GM12892 (cell line): ENCODE results near the gene PARD3.
A peak's percentile ranks its signal among the peaks of the same experiment; 100 is the strongest.
"Not testable (repeated sequence)": the region's sequence is repeated elsewhere in the genome, so short reads cannot be mapped to it uniquely, and the experiment has no call there.

Experiments
- DNase-seq: peaks from one replicate; pipeline ENCODE4 v3.0.0; 2011; ENCODE audit not compliant: insufficient read length
- FAIRE-seq: peaks from 2 replicates; lab custom pipeline; 2011; peaks lifted over from hg19 to GRCh38; lab: Jason Lieb, UNC
- POLR2A ChIP-seq: IDR thresholded peaks from 2 replicates; pipeline ENCODE4 v1.6.1; 2011; ENCODE audit warnings: low read depth, low read length, control low read depth
- POLR2AphosphoS5 ChIP-seq: IDR thresholded peaks from 2 replicates; pipeline ENCODE4 v1.6.1; 2011; ENCODE audit warnings: low read depth, low read length, control low read depth
- TAF1 ChIP-seq: IDR thresholded peaks from 2 replicates; pipeline ENCODE4 v1.6.1; 2011; ENCODE audit warnings: low read depth, mild to moderate bottlenecking, control low read depth, low read length, borderline replicate concordance

PARD3 gene

GRCh38 chr10:34406463-34407323 lies 408.4 kb downstream of the PARD3 start:
- TF ChIP-seq POLR2AphosphoS5: no peak
- TF ChIP-seq TAF1: no peak
- no peak for TF ChIP-seq POLR2A
- no peak for FAIRE-seq
- no peak for DNase-seq

DNA sequence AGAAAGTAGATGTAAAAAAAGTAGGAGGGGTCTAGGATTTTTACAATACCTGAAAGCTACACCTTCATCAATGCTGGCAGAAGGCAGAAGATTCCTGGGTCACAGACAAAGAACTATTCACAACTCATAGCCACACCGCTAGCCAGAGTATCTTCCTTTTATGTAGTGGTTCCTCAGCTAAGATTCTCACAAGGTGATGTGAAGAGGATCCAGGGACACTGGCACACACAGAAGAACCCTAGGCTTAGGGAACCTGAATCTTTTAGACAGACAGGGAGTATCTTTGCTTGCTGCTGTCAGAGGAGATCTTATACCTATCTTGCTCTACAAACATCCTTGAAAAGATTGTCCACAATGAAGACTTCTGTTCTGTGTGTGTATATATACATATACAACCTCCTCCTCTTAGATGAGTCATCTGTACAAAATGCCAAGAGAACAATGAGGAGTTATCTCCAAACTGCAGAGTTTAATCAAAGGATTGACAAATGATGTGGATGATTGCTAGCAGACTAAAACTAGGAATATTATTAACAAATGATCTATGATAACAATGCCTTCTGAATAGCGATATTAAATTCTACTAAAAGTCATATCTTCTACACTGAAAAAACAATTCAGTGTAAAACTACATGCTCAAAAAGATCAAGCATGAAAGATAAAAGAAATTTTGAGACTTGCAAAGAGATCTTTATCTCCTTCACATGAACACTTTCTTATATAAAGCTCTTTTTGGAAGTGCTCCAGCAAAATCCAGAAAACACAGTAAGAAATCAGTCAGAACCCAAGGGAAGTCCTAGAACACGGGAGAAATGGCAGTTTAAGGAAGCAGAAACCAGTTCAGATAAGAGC lies 409.3 kb downstream of the PARD3 start:
- TF ChIP-seq POLR2AphosphoS5: no peak
- no peak for TF ChIP-seq POLR2A
- TF ChIP-seq TAF1: no peak
- no peak for DNase-seq
- no peak for FAIRE-seq

GRCh38 chr10:34403512-34403911 lies 411.6 kb downstream of the PARD3 start:
- FAIRE-seq (peak; percentile 24), DNase-seq (no peak)
- TF ChIP-seq POLR2AphosphoS5: no peak
- no peak for TF ChIP-seq TAF1
- TF ChIP-seq POLR2A: no peak

- no peak for FAIRE-seq
These were observed 415.0 kb downstream of the PARD3 start for GRCh38 chr10:34400075-34400474.

DNA sequence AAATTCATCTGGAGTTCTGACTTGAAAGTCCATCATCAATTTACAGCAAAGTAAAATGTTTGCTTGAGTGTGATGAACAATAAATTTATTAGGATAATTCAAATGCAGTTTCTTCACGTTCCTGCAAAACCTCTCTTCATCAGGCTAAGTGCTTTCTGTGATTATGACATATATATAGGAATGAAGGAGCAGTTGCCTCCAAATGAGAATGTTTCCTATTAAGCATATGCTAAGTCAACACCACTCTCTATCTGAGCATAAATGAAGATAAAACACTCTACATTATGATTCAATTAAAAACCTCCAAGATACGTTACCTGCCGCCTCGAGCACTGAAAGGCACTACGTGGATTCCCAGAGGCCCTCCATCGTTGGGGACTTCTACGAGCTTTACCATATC lies 416.1 kb downstream of the PARD3 start:
- FAIRE-seq (no peak), DNase-seq (no peak)
- TF ChIP-seq TAF1 (no peak), POLR2A (no peak), POLR2AphosphoS5 (no peak)

More at GRCh38 chr10:34400075-34400474, 415.0 kb downstream of the PARD3 start:
- no peak for DNase-seq
- TF ChIP-seq TAF1 (no peak), POLR2A (no peak), POLR2AphosphoS5 (no peak)

GRCh38 chr10:34397324-34397723 lies 417.8 kb downstream of the PARD3 start:
- no peak for FAIRE-seq
- TF ChIP-seq TAF1: no peak
- TF ChIP-seq POLR2A: no peak
- no peak for TF ChIP-seq POLR2AphosphoS5
- DNase-seq: no peak

DNA sequence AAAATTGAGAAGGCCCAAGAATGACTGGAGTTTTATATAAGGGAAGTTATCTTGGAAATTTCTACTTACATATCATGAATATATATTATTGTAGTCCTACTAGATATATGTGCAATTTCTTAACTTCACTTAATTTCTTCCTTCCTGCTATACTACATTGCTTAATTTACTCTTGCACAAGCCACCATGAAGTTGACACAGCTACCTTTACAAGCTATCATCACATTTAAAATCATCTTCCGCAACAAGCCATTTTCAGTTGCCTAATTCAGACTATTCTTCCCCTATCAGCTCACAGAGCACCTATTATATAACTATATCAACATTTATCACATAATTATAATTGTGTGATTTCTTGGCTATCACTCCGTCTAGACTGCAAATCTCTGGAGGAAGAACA lies 418.4 kb downstream of the PARD3 start:
- TF ChIP-seq POLR2A: no peak
- no peak for TF ChIP-seq TAF1
- TF ChIP-seq POLR2AphosphoS5: no peak
- DNase-seq (no peak), FAIRE-seq (no peak)

DNA sequence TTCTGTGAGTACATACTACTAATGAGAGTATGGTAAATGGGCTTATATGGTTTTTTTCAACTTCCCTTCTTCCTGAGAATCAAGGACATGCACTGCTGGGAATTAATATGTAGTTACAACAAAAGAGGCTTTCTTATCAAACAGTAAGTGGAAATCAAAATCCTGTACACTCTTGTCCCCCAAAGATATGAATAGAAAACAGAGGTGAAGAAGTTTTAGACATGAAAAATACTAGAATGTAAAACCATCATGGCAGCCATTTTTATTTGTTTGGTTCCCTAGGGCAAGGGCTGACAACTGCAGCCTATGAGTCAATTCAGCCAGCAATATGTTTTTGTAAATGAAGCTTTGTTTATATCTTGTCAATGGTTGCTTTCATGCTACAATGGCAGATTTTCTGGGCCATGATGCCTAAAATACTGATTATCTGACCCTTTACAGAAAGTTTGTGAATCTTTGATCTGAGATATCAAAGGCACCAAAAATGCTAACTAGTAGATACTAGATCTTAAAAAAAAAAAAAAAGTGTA lies 422.4 kb downstream of the PARD3 start:
- TF ChIP-seq POLR2A: no peak
- TF ChIP-seq TAF1: no peak
- TF ChIP-seq POLR2AphosphoS5: no peak
- FAIRE-seq: no peak
- DNase-seq: no peak

DNA sequence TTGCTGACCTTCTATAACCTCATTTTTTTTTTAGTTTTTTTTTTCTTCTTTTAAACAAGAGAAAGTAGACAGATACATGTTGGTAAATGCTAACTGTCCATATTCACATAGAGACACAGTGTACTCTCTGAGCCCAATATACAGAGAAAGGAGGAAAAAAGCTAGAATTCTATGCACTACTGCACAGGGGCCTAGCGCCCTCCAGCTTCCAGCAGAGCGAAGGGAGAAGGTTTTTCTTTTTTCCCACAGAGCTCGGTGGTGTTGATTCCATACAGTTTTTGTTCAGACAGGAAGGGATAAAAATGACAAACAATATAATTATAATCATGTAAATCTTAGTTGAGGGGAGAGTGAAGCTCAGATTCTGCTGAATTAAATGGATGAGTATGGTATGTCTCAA lies 423.9 kb downstream of the PARD3 start:
- not testable (repeated sequence) for FAIRE-seq, DNase-seq

GRCh38 chr10:34389801-34390200 lies 425.3 kb downstream of the PARD3 start:
- DNase-seq (no peak), FAIRE-seq (no peak)
- TF ChIP-seq POLR2A (no peak), POLR2AphosphoS5 (no peak), TAF1 (no peak)

GRCh38 chr10:34386921-34387320 lies 428.2 kb downstream of the PARD3 start:
- no peak for DNase-seq
- no peak for TF ChIP-seq TAF1
- no peak for TF ChIP-seq POLR2A
- no peak for TF ChIP-seq POLR2AphosphoS5
- FAIRE-seq: no peak

- TF ChIP-seq TAF1 (no peak), POLR2A (no peak), POLR2AphosphoS5 (no peak)
- FAIRE-seq: no peak
- DNase-seq: no peak
These were observed 430.7 kb downstream of the PARD3 start for GRCh38 chr10:34384372-34384771.
